ENCODE measurements around the gene ZNF397.

GRCh38 chr18:35191698-35192025 is 49.2 kb upstream of the ZNF397 start:
- TF ChIP-seq CTCF (conservative IDR thresholded peaks at IDR 0.05; ENCODE audit: low read depth, low read length) (no peak), EZH2 (IDR thresholded peaks at IDR 0.05; ENCODE audit: low read length, unreplicated experiment) (no peak)

Data from PC-3 (cell line).